ENCODE data around the gene DNPH1. TPM values are rescaled to one million over a fixed set of nuclear protein-coding genes. Genes with fewer than 3 reads are reported as not detected.

DNPH1 gene
- total RNA-seq, 2 donors from 2014 or later, result 38.4 to 63.9 TPM

- Histone ChIP-seq H3K4me3 (no peak overlapping the region), H3K9me3 (no peaks in the 10 kb centered on the region), H3K27me3 (no peaks in the 10 kb centered on the region), H3K4me1 (no peaks in the 10 kb centered on the region), H3K27ac (no peak overlapping the region), H3K36me3 (no peaks in the 10 kb centered on the region)
- no peak for DNase-seq (ENCODE audit: low spot score)
- no peak for TF ChIP-seq CTCF (IDR thresholded peaks at IDR 0.05)
Observed at GRCh38 chr6:43235841-43236240, 6.6 kb upstream of the DNPH1 start.

- no peak for DNase-seq (ENCODE audit: low spot score)
- no peak for TF ChIP-seq CTCF (IDR thresholded peaks at IDR 0.05)
- Histone ChIP-seq H3K9me3 (no peaks in the 10 kb centered on the region), H3K27ac (no peak overlapping the region), H3K36me3 (no peaks in the 10 kb centered on the region), H3K4me3 (no peak overlapping the region), H3K27me3 (no peaks in the 10 kb centered on the region), H3K4me1 (peaks cover 0 to 6% of the 10 kb centered on the region in 2 donors)
Observed at GRCh38 chr6:43231735-43232450, 2.6 kb upstream of the DNPH1 start.

GRCh38 chr6:43231053-43231452, 1.8 kb upstream of the DNPH1 start:
- no peak overlapping the region for H3K4me3 ChIP-seq
- no peak for TF ChIP-seq CTCF (IDR thresholded peaks at IDR 0.05)
- no peaks in the 10 kb centered on the region for H3K9me3 ChIP-seq
- H3K27ac ChIP-seq, result no peak overlapping the region
- H3K27me3 ChIP-seq, result no peaks in the 10 kb centered on the region
- H3K36me3 ChIP-seq, result no peaks in the 10 kb centered on the region
- H3K4me1 ChIP-seq, result peaks cover 0 to 6% of the 10 kb centered on the region in 2 donors
- DNase-seq (ENCODE audit: low spot score), result no peak

GRCh38 chr6:43229803-43230620, 731 bp upstream of the DNPH1 start:
- no peak for TF ChIP-seq CTCF (IDR thresholded peaks at IDR 0.05)
- H3K27ac ChIP-seq, result no peak overlapping the region
- no peak for DNase-seq (ENCODE audit: low spot score)
- peaks cover 0 to 6% of the 10 kb centered on the region in 2 donors for H3K4me1 ChIP-seq
- H3K36me3 ChIP-seq, result no peaks in the 10 kb centered on the region
- no peaks in the 10 kb centered on the region for H3K9me3 ChIP-seq
- peak overlapping the region in 1 of 2 donors; percentile 58 for H3K4me3 ChIP-seq
- H3K27me3 ChIP-seq, result no peaks in the 10 kb centered on the region

- no peak for TF ChIP-seq CTCF (IDR thresholded peaks at IDR 0.05)
- no peak for DNase-seq (ENCODE audit: low spot score)
- H3K36me3 ChIP-seq, result no peaks in the 10 kb centered on the region
- no peak overlapping the region for H3K27ac ChIP-seq
- peaks cover 0 to 6% of the 10 kb centered on the region in 2 donors for H3K4me1 ChIP-seq
- H3K27me3 ChIP-seq, result no peaks in the 10 kb centered on the region
- no peaks in the 10 kb centered on the region for H3K9me3 ChIP-seq
- H3K4me3 ChIP-seq, result no peak overlapping the region
Observed at GRCh38 chr6:43226192-43226851, 3.0 kb downstream of the DNPH1 start.
